Breast epithelium (tissue), 3 donors: ENCODE measurements around the gene YAF2.

ENCODE experiments used
- POLR2A ChIP-seq: fragments of 450-650 bp; IDR thresholded peaks from one replicate; pipeline ENCODE4 v1.6.1; 2016; ENCODE audit warnings: antibody characterized with exemption, mild to moderate bottlenecking, moderate library complexity
- POLR2AphosphoS5 ChIP-seq, 3 donors: sonication (generic); formaldehyde crosslinking; IDR thresholded peaks; one replicate each; pipeline ENCODE4 v1.6.1; 2017; ENCODE audit warnings: antibody characterized with exemption in 3 of 3
- TF ChIP-seq, protein P1 (sequence below), 3 donors: fragments of 450-650 bp; IDR thresholded peaks; one replicate each; pipeline ENCODE4 v1.5.1; 2016 to 2017; ENCODE audit warnings: antibody characterized with exemption in 3 of 3, mild to moderate bottlenecking in 3 of 3, moderate library complexity in 3 of 3

DNA sequence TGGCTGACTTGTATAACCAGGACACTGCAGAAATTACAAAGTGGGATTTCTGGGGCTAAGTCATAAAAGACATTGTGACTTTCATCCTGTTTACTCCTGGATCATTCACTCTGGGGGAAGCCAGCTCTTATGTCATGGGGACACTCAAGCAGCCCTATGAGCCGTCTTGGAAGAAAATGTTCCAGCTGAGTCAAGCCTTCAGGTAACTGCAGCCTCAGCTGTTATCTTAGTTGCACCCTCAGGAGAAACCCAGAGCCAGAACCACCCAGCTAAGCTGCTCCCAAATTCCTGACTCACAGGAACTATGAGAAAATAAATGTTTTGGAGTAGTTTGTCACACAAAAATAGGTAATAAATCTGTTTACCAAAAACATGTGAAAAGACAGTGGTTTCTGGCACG lies 50.2 kb downstream of the YAF2 start:
- TF ChIP-seq POLR2A (no peak), POLR2AphosphoS5 (IDR thresholded peaks at IDR 0.05) (no peak)
- TF ChIP-seq, protein P1, sequence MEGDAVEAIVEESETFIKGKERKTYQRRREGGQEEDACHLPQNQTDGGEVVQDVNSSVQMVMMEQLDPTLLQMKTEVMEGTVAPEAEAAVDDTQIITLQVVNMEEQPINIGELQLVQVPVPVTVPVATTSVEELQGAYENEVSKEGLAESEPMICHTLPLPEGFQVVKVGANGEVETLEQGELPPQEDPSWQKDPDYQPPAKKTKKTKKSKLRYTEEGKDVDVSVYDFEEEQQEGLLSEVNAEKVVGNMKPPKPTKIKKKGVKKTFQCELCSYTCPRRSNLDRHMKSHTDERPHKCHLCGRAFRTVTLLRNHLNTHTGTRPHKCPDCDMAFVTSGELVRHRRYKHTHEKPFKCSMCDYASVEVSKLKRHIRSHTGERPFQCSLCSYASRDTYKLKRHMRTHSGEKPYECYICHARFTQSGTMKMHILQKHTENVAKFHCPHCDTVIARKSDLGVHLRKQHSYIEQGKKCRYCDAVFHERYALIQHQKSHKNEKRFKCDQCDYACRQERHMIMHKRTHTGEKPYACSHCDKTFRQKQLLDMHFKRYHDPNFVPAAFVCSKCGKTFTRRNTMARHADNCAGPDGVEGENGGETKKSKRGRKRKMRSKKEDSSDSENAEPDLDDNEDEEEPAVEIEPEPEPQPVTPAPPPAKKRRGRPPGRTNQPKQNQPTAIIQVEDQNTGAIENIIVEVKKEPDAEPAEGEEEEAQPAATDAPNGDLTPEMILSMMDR (IDR thresholded peaks at IDR 0.05) = no peak
